ENCODE data around the gene DNASE1L2.
"Not testable (repeated sequence)": the region's sequence is repeated elsewhere in the genome, so short reads cannot be mapped to it uniquely, and the experiment has no call there.

DNASE1L2 gene

GRCh38 chr16:2258530-2258929 lies 22.3 kb downstream of the DNASE1L2 start:
- H3K27me3 Mint-ChIP-seq, H3K4me1 Mint-ChIP-seq, H3K4me3 Mint-ChIP-seq, H3K9me3 Mint-ChIP-seq: not testable (repeated sequence)
- peaks cover 13% of the 10 kb centered on the region for H3K36me3 Mint-ChIP-seq
- peak overlapping the region; percentile 30 for H3K27ac Mint-ChIP-seq

DNA sequence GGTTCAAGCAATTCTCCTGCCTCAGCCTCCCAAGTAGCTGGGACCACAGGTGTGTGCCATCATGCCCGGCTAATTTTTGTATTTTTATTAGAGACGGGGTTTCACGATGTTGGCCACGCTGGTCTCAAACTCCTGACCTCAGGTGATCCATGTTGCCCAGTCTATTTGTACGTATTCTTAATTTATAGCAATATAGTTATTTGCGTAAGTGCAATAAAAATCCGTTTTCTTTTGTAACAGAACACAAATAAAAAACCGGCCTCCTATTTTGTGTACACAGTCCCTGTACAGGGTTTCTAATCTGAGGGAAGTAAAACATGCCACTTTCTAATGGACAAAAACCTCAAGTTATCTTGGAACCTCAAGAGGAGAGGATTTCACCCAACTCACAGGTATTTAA lies 24.0 kb downstream of the DNASE1L2 start:
- Mint-ChIP-seq H3K9me3 (no peaks in the 10 kb centered on the region), H3K27ac (no peak overlapping the region), H3K4me3 (no peak overlapping the region), H3K27me3 (no peaks in the 10 kb centered on the region), H3K4me1 (peaks cover 16% of the 10 kb centered on the region), H3K36me3 (peaks cover 13% of the 10 kb centered on the region)

DNA sequence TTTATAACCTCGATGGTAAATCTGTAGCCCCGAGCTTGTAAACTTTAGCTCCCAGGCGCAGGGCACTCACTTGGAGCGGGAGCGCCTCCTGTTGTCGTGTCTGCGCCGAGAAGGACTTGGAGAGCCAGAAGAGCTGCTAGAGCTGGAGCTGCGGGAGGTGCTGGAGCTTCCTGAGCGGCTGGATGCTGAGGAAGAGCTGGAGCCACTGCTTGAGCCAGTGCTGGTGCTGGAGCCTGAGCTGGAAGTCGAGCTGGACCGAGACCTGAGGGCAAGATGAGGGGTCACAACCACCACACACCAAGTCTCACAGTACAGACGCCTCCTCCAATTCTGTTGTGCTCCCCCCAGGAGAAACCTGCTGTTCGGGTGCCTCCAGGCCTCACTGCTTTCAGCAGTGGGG lies 26.8 kb downstream of the DNASE1L2 start:
- H3K27ac Mint-ChIP-seq, result not testable (repeated sequence)

GRCh38 chr16:2266887-2267286 lies 30.6 kb downstream of the DNASE1L2 start:
- peak overlapping the region; percentile 94 for H3K4me3 Mint-ChIP-seq

More for the DNA sequence above, 26.8 kb downstream of the DNASE1L2 start:
- H3K4me1 Mint-ChIP-seq, result peaks cover 26% of the 10 kb centered on the region
- not testable (repeated sequence) for H3K27me3 Mint-ChIP-seq, H3K4me3 Mint-ChIP-seq, H3K9me3 Mint-ChIP-seq
- H3K36me3 Mint-ChIP-seq, result peaks cover 11% of the 10 kb centered on the region

GRCh38 chr16:2267505-2267912 lies 31.3 kb downstream of the DNASE1L2 start:
- not testable (repeated sequence) for H3K9me3 Mint-ChIP-seq, H3K27me3 Mint-ChIP-seq, H3K36me3 Mint-ChIP-seq
- peak overlapping the region; percentile 100 for H3K27ac Mint-ChIP-seq
- H3K4me1 Mint-ChIP-seq, result peaks cover 32% of the 10 kb centered on the region
- H3K4me3 Mint-ChIP-seq, result peak overlapping the region; percentile 94

More at GRCh38 chr16:2266887-2267286, 30.6 kb downstream of the DNASE1L2 start:
- not testable (repeated sequence) for H3K27me3 Mint-ChIP-seq, H3K9me3 Mint-ChIP-seq, H3K36me3 Mint-ChIP-seq
- Mint-ChIP-seq H3K27ac (peak overlapping the region; percentile 91), H3K4me1 (peaks cover 33% of the 10 kb centered on the region)

- peak within 1 kb of the TSS; percentile 94 for H3K4me3 Mint-ChIP-seq
- peaks cover 4% of the 10 kb centered on the region for H3K36me3 Mint-ChIP-seq
- no peaks in the 10 kb centered on the region for H3K27me3 Mint-ChIP-seq
- peak within 1 kb of the TSS; percentile 100 for H3K27ac Mint-ChIP-seq
- H3K9me3 Mint-ChIP-seq, result no peaks in the 10 kb centered on the region
- peaks cover 28% of the 10 kb centered on the region for H3K4me1 Mint-ChIP-seq
These were observed 31.8 kb downstream of the DNASE1L2 start, which contains the start of gene RNPS1 for GRCh38 chr16:2267913-2268666. Gene RNPS1, minus strand, starts transcription at chr16:2268126. Its CDS starts 3,483 bp downstream, at chr16:2264643.

DNA sequence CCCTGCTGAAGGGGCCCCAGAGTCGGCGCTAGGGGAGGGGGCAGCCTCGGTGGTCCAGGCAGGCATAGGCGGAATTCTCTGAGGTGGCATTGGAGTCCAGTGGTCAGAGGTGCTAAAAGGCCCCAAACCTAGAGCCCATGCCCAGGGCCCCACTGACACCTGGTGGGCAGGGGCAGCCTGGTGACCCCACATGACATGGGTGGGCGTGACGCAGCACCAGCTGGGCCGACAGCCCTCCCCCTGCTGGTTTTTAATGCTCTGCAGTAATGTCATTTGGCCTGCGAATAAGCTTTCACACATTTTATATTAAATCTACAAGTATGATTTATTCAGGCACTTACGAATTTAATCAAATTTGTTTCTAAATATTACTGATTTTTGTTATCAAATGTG lies 33.8 kb downstream of the DNASE1L2 start:
- peaks cover 4% of the 10 kb centered on the region for H3K36me3 Mint-ChIP-seq
- H3K4me1 Mint-ChIP-seq, result peaks cover 21% of the 10 kb centered on the region
- no peak overlapping the region for H3K27ac Mint-ChIP-seq
- no peak overlapping the region for H3K4me3 Mint-ChIP-seq
- no peaks in the 10 kb centered on the region for H3K9me3 Mint-ChIP-seq
- no peaks in the 10 kb centered on the region for H3K27me3 Mint-ChIP-seq

DNA sequence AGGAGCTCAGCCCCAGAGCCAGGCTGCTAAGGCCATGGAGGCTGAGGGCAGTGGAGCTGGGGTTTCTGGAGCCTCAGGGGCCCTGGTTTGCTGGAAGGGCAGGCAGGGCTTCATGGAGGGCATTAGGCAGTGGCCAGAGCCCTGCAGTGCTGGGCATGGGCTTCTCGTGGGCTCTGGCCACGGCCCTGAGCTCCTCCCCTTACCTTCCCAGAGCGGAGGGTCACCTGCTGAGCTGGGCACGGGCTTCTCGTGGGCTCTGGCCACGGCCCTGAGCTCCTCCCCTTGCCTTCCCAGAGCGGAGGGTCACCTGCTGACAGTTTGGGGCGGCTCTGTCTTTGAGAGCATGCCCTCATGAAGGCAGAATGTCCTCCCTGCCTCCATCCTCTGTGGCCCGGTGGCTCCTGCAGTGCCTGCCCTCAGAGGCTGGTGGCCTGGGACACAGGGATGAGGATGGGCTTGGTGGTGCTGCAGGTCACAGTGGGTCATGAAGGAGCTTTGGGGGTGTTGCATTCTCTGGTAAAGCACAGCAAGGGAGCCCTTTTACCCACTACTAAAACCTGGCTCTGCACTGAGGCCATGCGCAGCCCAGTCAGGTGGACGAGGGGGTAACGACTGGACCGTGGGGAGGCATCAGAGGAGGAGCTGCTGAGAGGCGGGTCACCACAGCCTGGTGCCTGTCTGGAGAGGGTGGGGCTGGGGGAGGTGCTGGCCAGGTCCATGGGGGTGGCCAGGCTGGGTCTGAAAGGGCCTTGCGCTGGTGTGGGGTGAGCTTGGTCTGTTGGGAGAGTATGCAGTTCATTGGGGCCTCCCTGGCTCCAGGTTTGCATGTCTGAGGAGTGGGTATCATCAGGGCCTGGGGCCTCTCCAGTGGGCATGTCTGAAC lies 34.6 kb downstream of the DNASE1L2 start:
- H3K27ac Mint-ChIP-seq, result no peak overlapping the region
- no peak overlapping the region for H3K4me3 Mint-ChIP-seq
- H3K27me3 Mint-ChIP-seq, result no peaks in the 10 kb centered on the region
- H3K9me3 Mint-ChIP-seq, result no peaks in the 10 kb centered on the region
- H3K4me1 Mint-ChIP-seq, result peaks cover 17% of the 10 kb centered on the region
- peaks cover 4% of the 10 kb centered on the region for H3K36me3 Mint-ChIP-seq

- no peaks in the 10 kb centered on the region for H3K27me3 Mint-ChIP-seq
- no peak overlapping the region for H3K4me3 Mint-ChIP-seq
- H3K27ac Mint-ChIP-seq, result no peak overlapping the region
- peaks cover 1% of the 10 kb centered on the region for H3K36me3 Mint-ChIP-seq
- H3K4me1 Mint-ChIP-seq, result peaks cover 7% of the 10 kb centered on the region
- no peaks in the 10 kb centered on the region for H3K9me3 Mint-ChIP-seq
These were observed 35.7 kb downstream of the DNASE1L2 start for GRCh38 chr16:2271848-2272461.

- H3K27me3 Mint-ChIP-seq, result no peaks in the 10 kb centered on the region
- H3K4me1 Mint-ChIP-seq, result peaks cover 7% of the 10 kb centered on the region
- no peak overlapping the region for H3K27ac Mint-ChIP-seq
- H3K36me3 Mint-ChIP-seq, result no peaks in the 10 kb centered on the region
- H3K4me3 Mint-ChIP-seq, result no peak overlapping the region
- no peaks in the 10 kb centered on the region for H3K9me3 Mint-ChIP-seq
These were observed 37.2 kb downstream of the DNASE1L2 start for GRCh38 chr16:2273484-2273883.

- H3K4me3 Mint-ChIP-seq, result no peak overlapping the region
- no peaks in the 10 kb centered on the region for H3K27me3 Mint-ChIP-seq
- H3K4me1 Mint-ChIP-seq, result peaks cover 7% of the 10 kb centered on the region
- H3K36me3 Mint-ChIP-seq, result no peaks in the 10 kb centered on the region
- no peak overlapping the region for H3K27ac Mint-ChIP-seq
- no peaks in the 10 kb centered on the region for H3K9me3 Mint-ChIP-seq
These were observed 37.7 kb downstream of the DNASE1L2 start for GRCh38 chr16:2273931-2274330.

DNA sequence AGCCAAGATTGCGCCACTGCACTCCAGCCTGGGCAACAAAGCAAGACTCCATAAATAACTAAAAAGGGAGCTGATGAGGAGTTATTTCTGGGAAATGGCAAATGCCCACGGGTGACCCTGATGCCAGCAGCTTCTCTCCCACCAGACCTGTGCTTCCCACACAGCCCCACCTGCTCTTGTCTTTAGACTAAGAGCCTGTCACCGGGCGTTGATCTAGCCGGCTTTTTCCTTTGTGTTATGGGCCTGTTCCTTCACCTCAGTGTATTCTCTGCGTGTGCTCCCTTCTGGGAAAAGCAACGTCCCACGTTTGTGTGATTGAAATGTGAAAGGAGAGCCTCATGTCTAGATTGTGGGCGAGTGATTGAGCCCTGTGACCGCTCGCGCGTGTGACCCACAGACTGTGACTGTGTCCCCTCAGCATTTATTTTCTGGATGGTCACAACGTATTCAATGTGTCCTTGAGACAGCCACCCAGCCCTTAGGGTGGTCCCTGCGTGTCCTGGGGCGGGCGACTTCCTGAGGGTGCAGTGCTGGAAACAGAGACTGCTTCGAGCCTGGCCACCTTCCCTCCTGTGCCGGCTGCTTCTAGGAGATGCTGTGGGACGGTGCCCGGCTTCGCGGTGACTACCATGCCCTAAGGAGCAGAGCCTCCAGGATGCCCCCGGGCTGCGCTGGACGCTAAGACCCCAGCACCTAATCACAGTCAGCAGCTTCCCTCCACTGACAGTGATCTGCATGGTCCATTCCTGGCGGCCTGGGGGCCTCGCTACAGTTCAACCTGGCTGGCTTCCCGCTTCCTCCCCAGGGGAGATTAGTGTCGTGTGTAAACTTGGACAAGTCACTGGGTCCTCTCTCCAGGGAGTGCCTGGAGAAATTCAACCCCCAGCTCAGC lies 39.5 kb downstream of the DNASE1L2 start:
- no peak overlapping the region for H3K4me3 Mint-ChIP-seq
- no peak overlapping the region for H3K27ac Mint-ChIP-seq
- H3K36me3 Mint-ChIP-seq, result no peaks in the 10 kb centered on the region

DNA sequence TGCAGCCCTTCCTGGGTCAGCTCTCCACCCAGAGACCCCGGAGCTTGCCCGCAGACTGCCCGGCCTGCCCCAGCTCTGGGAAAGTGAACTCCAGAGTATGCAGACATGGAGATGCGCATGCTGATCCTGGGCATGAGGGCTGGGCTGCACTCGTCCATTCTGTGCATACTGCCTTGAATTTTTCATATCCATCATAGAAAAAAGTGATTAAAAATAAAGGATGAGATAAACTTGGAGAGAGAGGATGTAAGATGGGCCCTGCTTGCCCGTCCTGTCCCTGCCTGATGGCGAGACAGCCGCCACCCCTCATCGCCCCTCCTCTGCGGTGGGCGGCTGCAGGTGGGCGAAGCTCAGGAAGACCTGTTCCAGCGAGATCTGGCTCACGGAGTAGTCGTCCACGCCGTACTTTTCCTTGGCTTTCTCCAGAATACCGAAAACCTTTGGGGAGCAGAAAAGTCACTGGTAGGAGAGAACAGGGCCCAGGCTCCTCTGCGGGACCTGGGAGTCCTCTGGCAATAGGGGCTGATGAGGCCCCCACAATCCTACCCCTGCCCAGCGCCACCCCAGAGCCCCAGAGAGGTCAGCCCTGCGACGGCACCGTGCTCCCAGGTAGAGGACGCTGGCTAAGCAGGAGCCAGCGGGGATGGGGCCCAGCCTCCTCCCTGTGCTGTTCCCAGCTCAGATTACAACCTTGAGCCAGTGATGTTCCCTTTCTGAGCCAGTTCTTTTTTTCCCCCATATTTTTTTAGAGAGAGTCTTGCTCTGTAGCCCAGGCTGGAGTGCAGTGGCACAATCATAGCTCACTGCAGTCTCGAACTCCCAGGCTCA lies 40.3 kb downstream of the DNASE1L2 start:
- Mint-ChIP-seq H3K36me3 (no peaks in the 10 kb centered on the region), H3K4me3 (no peak overlapping the region), H3K4me1 (no peaks in the 10 kb centered on the region), H3K27ac (no peak overlapping the region), H3K9me3 (no peaks in the 10 kb centered on the region), H3K27me3 (no peaks in the 10 kb centered on the region)

More for the DNA sequence above, 39.5 kb downstream of the DNASE1L2 start:
- H3K9me3 Mint-ChIP-seq, result no peaks in the 10 kb centered on the region
- no peaks in the 10 kb centered on the region for H3K27me3 Mint-ChIP-seq
- no peaks in the 10 kb centered on the region for H3K4me1 Mint-ChIP-seq

Measured in activated naive CD4-positive, alpha-beta T cell treated with anti-CD3 and anti-CD28 coated beads, Interleukin-2, amount 50 U/mL, for 24 hours (primary cell).